ENCODE measurements around the gene BBIP1. TPM values are rescaled to one million over a fixed set of nuclear protein-coding genes. Genes with fewer than 3 reads are reported as not detected.

BBIP1 gene
- total RNA-seq, 1 donor from 2014 or later: 23.6 TPM

DNA sequence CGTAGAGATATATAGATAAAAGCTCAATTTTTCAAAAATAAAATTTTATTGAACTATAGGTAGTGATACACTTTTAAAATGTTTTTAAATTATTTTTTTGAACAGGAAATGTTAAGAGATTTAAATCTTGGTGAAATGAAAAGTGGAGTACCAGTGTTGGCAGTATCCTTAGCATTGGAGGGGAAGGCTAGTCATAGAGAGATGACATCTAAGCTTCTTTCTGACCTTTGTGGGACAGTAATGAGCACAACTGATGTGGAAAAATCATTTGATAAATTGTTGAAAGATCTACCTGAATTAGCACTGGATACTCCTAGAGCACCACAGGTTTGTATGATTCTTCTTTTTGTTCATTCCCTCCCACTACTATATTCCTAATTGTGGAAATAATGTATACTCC lies 31.4 kb downstream of the BBIP1 start:
- H3K36me3 Mint-ChIP-seq (ENCODE audit: low read depth, unreplicated experiment): no peaks in the 10 kb centered on the region
- H3K4me1 Mint-ChIP-seq (ENCODE audit: unreplicated experiment): no peaks in the 10 kb centered on the region
- no peaks in the 10 kb centered on the region for H3K9me3 Mint-ChIP-seq (ENCODE audit: unreplicated experiment)
- H3K4me3 Mint-ChIP-seq (ENCODE audit: unreplicated experiment): no peak overlapping the region
- TF ChIP-seq, protein P1, sequence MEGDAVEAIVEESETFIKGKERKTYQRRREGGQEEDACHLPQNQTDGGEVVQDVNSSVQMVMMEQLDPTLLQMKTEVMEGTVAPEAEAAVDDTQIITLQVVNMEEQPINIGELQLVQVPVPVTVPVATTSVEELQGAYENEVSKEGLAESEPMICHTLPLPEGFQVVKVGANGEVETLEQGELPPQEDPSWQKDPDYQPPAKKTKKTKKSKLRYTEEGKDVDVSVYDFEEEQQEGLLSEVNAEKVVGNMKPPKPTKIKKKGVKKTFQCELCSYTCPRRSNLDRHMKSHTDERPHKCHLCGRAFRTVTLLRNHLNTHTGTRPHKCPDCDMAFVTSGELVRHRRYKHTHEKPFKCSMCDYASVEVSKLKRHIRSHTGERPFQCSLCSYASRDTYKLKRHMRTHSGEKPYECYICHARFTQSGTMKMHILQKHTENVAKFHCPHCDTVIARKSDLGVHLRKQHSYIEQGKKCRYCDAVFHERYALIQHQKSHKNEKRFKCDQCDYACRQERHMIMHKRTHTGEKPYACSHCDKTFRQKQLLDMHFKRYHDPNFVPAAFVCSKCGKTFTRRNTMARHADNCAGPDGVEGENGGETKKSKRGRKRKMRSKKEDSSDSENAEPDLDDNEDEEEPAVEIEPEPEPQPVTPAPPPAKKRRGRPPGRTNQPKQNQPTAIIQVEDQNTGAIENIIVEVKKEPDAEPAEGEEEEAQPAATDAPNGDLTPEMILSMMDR (IDR thresholded peaks at IDR 0.05; ENCODE audit: unreplicated experiment): no peak
- no peak for DNase-seq (ENCODE audit: low spot score)
- H3K27ac Mint-ChIP-seq (ENCODE audit: unreplicated experiment): no peak overlapping the region
- no peaks in the 10 kb centered on the region for H3K27me3 Mint-ChIP-seq (ENCODE audit: unreplicated experiment)

DNA sequence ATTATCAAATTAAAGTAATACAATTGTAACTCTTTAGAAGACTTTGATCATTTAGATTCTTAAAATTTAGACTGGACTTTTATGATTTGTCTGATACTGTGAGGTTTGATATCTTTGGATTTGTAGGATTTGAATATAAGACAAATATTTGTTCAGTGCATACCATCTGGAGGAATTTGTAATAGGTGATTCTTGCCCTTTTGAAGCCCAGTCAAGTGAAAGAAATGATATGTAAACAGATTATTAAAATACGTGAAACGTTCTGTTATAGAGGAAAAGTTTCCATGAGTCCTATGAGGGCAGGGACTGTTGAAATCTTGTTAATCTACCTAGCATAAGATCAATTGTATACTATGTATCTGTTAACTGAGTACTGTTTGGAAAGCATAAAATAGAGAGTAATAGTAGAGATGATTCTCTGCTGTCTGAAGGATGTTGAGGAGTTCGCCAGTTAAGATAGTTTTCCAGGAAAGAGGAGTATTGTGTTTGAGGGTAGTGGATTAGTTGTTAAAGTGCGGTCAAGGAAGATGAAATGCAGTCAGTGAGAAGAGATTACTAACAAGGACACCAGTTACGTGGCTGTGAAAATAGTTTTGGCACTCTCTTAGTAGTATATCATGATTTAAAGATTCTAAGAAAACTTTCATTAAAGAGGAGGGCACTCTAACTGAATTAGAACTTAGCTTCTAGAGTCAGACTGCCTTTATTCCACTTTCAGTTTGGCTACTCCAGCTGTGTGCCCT lies 32.9 kb downstream of the BBIP1 start:
- H3K4me3 Mint-ChIP-seq (ENCODE audit: unreplicated experiment): no peak overlapping the region
- H3K27ac Mint-ChIP-seq (ENCODE audit: unreplicated experiment): no peak overlapping the region
- DNase-seq (ENCODE audit: low spot score): no peak
- TF ChIP-seq, protein P1 (IDR thresholded peaks at IDR 0.05; ENCODE audit: unreplicated experiment): no peak
- H3K4me1 Mint-ChIP-seq (ENCODE audit: unreplicated experiment): no peaks in the 10 kb centered on the region
- peaks cover under 1% of the 10 kb centered on the region for H3K27me3 Mint-ChIP-seq (ENCODE audit: unreplicated experiment)
- no peaks in the 10 kb centered on the region for H3K9me3 Mint-ChIP-seq (ENCODE audit: unreplicated experiment)
- H3K36me3 Mint-ChIP-seq (ENCODE audit: low read depth, unreplicated experiment): no peaks in the 10 kb centered on the region

DNA sequence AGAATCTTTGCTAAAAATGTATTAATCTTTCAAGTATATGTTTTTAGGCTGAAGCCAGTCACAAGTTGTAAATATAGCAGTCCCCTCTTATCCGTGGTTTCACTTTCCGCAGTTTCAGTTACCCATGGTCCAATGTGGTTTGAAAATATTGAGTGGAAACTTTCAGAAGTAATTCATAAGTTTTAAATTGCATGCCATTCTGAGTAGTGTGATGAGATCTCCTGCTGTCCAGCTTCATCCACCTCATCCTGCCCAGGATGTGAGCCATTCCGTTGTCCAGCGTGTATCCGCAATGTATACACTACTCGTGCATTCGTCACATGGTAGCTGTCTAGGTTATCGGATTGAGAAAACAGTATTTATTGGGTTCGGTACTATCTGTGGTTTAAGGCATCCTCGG lies 35.1 kb downstream of the BBIP1 start:
- Mint-ChIP-seq H3K27me3 (ENCODE audit: unreplicated experiment) (peaks cover 1% of the 10 kb centered on the region), H3K36me3 (ENCODE audit: low read depth, unreplicated experiment) (peaks cover 4% of the 10 kb centered on the region), H3K4me1 (ENCODE audit: unreplicated experiment) (no peaks in the 10 kb centered on the region), H3K4me3 (ENCODE audit: unreplicated experiment) (no peak overlapping the region), H3K27ac (ENCODE audit: unreplicated experiment) (no peak overlapping the region), H3K9me3 (ENCODE audit: unreplicated experiment) (no peaks in the 10 kb centered on the region)
- DNase-seq (ENCODE audit: low spot score): no peak
- TF ChIP-seq, protein P1 (IDR thresholded peaks at IDR 0.05; ENCODE audit: unreplicated experiment): no peak

DNA sequence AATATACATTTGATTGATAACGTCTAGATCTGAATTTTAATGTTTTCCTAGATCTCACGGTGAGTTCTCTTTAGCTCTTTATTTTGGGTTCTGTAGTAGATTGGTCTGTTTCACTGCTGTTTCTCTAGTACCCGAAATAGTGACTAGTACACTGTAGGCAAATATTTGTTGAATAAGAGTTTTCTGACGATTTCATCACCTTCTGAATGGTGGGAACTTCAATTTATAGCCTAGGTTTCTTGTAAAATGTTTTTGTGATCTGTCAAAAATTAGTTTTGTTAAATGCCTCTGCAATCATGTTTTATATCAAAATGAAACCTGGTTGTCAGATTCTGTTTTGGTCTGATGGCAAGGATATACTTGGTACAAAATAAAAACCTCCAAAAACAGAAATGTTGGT lies 37.1 kb downstream of the BBIP1 start:
- Mint-ChIP-seq H3K36me3 (ENCODE audit: low read depth, unreplicated experiment) (peaks cover 5% of the 10 kb centered on the region), H3K9me3 (ENCODE audit: unreplicated experiment) (no peaks in the 10 kb centered on the region), H3K4me1 (ENCODE audit: unreplicated experiment) (no peaks in the 10 kb centered on the region), H3K27ac (ENCODE audit: unreplicated experiment) (no peak overlapping the region), H3K27me3 (ENCODE audit: unreplicated experiment) (peaks cover 1% of the 10 kb centered on the region), H3K4me3 (ENCODE audit: unreplicated experiment) (no peak overlapping the region)
- TF ChIP-seq, protein P1 (IDR thresholded peaks at IDR 0.05; ENCODE audit: unreplicated experiment): no peak
- no peak for DNase-seq (ENCODE audit: low spot score)

DNA sequence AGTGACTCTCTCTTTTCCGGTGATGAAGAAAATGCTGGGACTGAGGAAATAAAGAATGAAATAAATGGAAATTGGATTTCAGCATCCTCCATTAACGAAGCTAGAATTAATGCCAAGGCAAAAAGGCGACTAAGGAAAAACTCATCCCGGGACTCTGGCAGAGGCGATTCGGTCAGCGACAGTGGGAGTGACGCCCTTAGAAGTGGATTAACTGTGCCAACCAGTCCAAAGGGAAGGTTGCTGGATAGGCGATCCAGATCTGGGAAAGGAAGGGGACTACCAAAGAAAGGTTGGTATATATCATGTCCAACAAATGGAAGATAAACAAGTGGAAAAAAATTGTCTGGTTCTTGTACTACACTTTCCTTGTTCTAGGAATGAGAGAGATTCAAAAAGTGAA lies 37.7 kb downstream of the BBIP1 start:
- H3K27me3 Mint-ChIP-seq (ENCODE audit: unreplicated experiment): peaks cover 1% of the 10 kb centered on the region
- no peak overlapping the region for H3K4me3 Mint-ChIP-seq (ENCODE audit: unreplicated experiment)
- no peak overlapping the region for H3K27ac Mint-ChIP-seq (ENCODE audit: unreplicated experiment)
- no peaks in the 10 kb centered on the region for H3K9me3 Mint-ChIP-seq (ENCODE audit: unreplicated experiment)
- DNase-seq (ENCODE audit: low spot score): no peak
- H3K36me3 Mint-ChIP-seq (ENCODE audit: low read depth, unreplicated experiment): peaks cover 5% of the 10 kb centered on the region
- no peaks in the 10 kb centered on the region for H3K4me1 Mint-ChIP-seq (ENCODE audit: unreplicated experiment)
- TF ChIP-seq, protein P1 (IDR thresholded peaks at IDR 0.05; ENCODE audit: unreplicated experiment): no peak

All from endothelial cell (in vitro differentiated cells).